ENCODE results near the gene GJC2.
"Not testable (repeated sequence)": the region's sequence is repeated elsewhere in the genome, so short reads cannot be mapped to it uniquely, and the experiment has no call there.

The GJC2 gene

GRCh38 chr1:228109073-228109961, 40.4 kb upstream of the GJC2 start, which contains the start of gene MRPL55:
Gene MRPL55 (minus strand): TSS chr1:228109299. CDS start chr1:228108260, 1,039 bp downstream.
- peaks cover 29% of the 10 kb centered on the region for H3K4me1 Mint-ChIP-seq
- H3K36me3 Mint-ChIP-seq: no peaks in the 10 kb centered on the region
- H3K4me3 Mint-ChIP-seq: peak within 1 kb of the TSS; percentile 93
- H3K27ac Mint-ChIP-seq: peak within 1 kb of the TSS; percentile 94
- no peaks in the 10 kb centered on the region for H3K27me3 Mint-ChIP-seq
- H3K9me3 Mint-ChIP-seq: no peaks in the 10 kb centered on the region

GRCh38 chr1:228109962-228110488, 39.7 kb upstream of the GJC2 start:
- Mint-ChIP-seq H3K27me3 (no peaks in the 10 kb centered on the region), H3K9me3 (no peaks in the 10 kb centered on the region), H3K27ac (peak overlapping the region; percentile 94), H3K4me1 (peaks cover 25% of the 10 kb centered on the region), H3K4me3 (peak overlapping the region; percentile 93), H3K36me3 (no peaks in the 10 kb centered on the region)

DNA sequence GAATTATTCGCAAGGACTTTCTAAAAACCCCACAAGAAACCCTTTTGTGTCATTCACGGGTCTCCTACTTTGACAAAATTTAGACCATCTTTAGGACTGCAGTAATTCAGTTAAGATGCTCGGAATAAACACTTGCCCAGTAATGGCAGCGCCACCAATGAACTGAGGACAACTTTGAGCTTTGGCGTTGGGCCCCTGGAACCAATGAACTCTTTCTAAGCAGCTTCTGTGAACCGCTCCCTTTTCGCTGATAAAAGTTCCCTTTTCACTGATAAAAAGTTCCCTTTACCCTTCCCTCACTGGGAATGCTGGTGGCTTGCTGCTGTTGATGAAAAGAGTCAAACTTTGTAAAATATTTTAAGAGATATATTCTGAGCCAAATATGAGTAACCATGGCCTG, 39.2 kb upstream of the GJC2 start:
- Mint-ChIP-seq H3K36me3 (no peaks in the 10 kb centered on the region), H3K9me3 (no peaks in the 10 kb centered on the region), H3K27me3 (no peaks in the 10 kb centered on the region), H3K27ac (no peak overlapping the region), H3K4me3 (no peak overlapping the region), H3K4me1 (peaks cover 25% of the 10 kb centered on the region)

DNA sequence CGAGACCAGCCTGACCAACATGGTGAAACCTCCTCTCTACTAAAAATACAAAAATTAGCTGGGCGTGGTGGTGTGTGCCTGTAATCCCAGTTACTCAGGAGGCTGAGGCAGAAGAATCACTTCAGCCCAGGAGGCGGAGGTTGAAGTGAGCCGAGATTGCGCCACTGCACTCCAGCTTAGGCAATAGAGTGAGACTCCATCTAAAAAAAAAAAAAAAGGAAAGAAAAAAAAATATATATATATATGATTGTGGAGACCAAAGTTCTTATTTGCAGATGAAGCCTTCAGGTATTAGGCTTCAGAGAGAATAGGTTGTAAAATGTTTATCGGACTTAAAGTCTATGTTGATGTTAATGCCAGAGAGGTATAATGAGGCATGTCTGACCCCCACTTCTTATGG, 38.4 kb upstream of the GJC2 start:
- peaks cover 25% of the 10 kb centered on the region for H3K4me1 Mint-ChIP-seq
- H3K27ac Mint-ChIP-seq, H3K27me3 Mint-ChIP-seq, H3K4me3 Mint-ChIP-seq, H3K36me3 Mint-ChIP-seq, H3K9me3 Mint-ChIP-seq: not testable (repeated sequence)

DNA sequence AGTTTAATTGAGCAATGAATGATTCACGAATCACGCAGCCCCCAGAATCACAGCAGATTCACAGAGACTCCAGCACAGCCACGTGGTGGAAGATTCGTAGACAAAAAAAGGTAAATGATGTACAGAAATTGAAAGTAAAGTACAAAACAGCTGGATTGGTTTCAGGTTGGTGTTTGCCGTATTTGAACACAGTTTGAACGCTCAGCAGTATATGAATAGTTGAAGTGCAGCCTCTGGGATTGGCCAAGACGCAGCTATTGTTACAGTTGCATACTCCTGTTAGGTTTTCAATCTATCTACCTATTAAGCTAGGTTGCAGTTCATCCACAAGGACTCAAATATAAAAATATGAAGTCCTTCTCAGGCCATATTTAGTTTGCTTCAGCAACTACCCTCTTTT, 37.6 kb upstream of the GJC2 start:
- no peaks in the 10 kb centered on the region for H3K36me3 Mint-ChIP-seq
- no peaks in the 10 kb centered on the region for H3K27me3 Mint-ChIP-seq
- H3K4me1 Mint-ChIP-seq: peaks cover 25% of the 10 kb centered on the region
- no peaks in the 10 kb centered on the region for H3K9me3 Mint-ChIP-seq
- no peak overlapping the region for H3K4me3 Mint-ChIP-seq
- H3K27ac Mint-ChIP-seq: no peak overlapping the region

GRCh38 chr1:228112617-228113016, 37.1 kb upstream of the GJC2 start:
- H3K9me3 Mint-ChIP-seq: no peaks in the 10 kb centered on the region
- no peak overlapping the region for H3K4me3 Mint-ChIP-seq
- H3K4me1 Mint-ChIP-seq: peaks cover 22% of the 10 kb centered on the region
- H3K36me3 Mint-ChIP-seq: no peaks in the 10 kb centered on the region
- no peak overlapping the region for H3K27ac Mint-ChIP-seq
- no peaks in the 10 kb centered on the region for H3K27me3 Mint-ChIP-seq

- Mint-ChIP-seq H3K4me3 (no peak overlapping the region), H3K9me3 (no peaks in the 10 kb centered on the region), H3K4me1 (peaks cover 5% of the 10 kb centered on the region), H3K36me3 (no peaks in the 10 kb centered on the region), H3K27ac (no peak overlapping the region), H3K27me3 (no peaks in the 10 kb centered on the region)
These were observed 34.9 kb upstream of the GJC2 start for GRCh38 chr1:228114827-228115226.

DNA sequence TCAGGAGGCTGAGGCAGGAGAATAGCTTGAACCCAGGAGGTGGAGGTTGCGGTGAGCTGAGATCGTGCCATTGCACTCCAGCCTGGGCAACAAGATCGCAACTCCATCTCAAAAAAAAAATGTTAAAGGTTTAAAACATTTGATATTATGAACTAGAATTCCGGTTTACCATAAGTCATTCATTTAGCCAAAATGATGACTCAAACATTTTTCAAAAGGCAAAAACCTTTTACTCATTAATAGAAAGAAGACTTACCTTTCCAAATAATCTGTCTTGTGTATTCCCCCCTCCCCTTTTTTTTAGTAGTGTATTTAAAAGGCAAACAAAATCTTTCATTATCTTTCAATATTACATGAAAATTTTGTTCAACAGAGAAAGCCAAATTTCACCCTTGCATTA, 32.4 kb upstream of the GJC2 start:
- H3K9me3 Mint-ChIP-seq: no peaks in the 10 kb centered on the region
- H3K4me3 Mint-ChIP-seq: no peak overlapping the region
- peaks cover 4% of the 10 kb centered on the region for H3K4me1 Mint-ChIP-seq
- H3K36me3 Mint-ChIP-seq: no peaks in the 10 kb centered on the region
- H3K27me3 Mint-ChIP-seq: no peaks in the 10 kb centered on the region
- no peak overlapping the region for H3K27ac Mint-ChIP-seq

DNA sequence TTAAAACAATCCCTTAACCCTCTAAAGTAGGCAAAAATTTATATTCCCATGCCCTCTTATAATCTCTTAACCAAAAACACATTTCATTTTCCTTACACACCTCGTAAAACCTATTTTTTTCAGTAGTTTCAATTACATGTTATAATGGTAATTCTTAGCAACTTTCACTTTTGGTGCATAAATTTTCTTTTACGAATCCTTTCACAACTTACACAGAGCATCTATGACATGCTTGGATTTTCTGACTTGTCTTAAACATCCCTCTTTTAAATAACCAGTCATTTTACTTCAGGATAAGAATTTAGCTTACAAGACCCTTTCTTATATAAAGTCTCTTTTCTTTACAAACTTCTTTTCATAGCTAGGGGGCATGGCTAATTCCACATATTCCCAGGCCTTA, 31.7 kb upstream of the GJC2 start:
- no peaks in the 10 kb centered on the region for H3K27me3 Mint-ChIP-seq

GRCh38 chr1:228120351-228120750, 29.4 kb upstream of the GJC2 start:
- Mint-ChIP-seq H3K4me1 (peaks cover 4% of the 10 kb centered on the region), H3K27ac (no peak overlapping the region), H3K4me3 (no peak overlapping the region), H3K36me3 (no peaks in the 10 kb centered on the region), H3K27me3 (no peaks in the 10 kb centered on the region), H3K9me3 (no peaks in the 10 kb centered on the region)

More for the DNA sequence above, 31.7 kb upstream of the GJC2 start:
- Mint-ChIP-seq H3K4me3 (no peak overlapping the region), H3K4me1 (peaks cover 4% of the 10 kb centered on the region), H3K9me3 (no peaks in the 10 kb centered on the region), H3K36me3 (no peaks in the 10 kb centered on the region), H3K27ac (no peak overlapping the region)

DNA sequence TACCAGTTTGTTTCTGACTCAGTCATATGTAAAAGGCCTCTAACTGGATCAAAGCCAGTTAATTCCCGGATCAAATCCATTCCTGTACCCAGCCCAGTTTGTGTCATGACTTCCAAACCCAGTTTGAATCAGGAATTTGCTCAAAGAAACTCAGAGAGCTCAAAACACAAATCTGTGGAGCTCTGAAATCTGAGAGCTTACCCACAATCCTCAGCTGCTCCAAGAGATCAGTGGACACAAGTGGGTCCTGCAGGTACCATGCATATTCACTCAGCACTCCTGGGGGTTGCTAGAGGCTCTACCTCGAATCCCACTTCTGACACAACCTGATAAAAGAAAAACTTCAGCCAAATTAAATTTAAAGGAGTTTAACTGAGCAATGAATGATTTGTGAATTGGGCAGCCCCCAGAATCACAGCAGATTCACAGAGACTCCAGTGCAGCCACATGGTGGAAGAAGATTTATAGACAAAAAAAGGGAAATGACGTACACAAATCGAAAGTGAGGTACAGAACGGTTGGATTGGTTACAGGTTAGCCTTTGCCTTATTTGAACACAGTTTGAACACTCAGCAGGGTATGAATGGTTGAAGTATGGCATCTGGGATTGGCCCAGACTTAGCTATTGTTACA, 28.8 kb upstream of the GJC2 start:
- Mint-ChIP-seq H3K27me3 (no peaks in the 10 kb centered on the region), H3K4me1 (peaks cover 4% of the 10 kb centered on the region), H3K27ac (no peak overlapping the region), H3K9me3 (no peaks in the 10 kb centered on the region), H3K4me3 (peak overlapping the region; percentile 40), H3K36me3 (no peaks in the 10 kb centered on the region)

DNA sequence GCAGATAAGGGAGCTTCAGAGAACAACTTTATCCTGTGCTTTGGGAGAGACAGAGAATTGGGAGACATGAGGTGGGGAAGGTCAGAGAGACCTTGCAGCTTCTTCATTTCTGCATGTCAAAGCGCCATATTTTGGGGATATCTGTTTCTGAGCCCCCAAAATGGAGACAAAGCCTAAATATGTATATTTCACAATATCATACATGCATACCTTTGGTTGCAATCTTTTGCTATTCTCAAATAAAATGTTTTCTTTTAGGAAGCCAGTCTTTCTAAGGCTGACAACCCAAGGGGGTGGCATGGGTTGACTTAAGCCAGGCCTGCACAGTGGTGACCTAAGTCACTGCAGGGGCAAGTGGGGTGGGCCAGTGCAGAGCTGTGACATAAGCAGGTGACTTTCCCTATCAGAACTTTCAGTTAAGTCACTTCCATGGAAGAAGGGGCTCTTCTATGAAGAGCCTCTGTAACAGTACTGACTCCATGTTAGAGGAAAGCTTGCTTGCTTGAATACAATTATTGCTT, 26.7 kb upstream of the GJC2 start:
- Mint-ChIP-seq H3K4me1 (peaks cover 4% of the 10 kb centered on the region), H3K27ac (no peak overlapping the region), H3K27me3 (no peaks in the 10 kb centered on the region), H3K9me3 (no peaks in the 10 kb centered on the region), H3K4me3 (no peak overlapping the region), H3K36me3 (no peaks in the 10 kb centered on the region)

- no peaks in the 10 kb centered on the region for H3K36me3 Mint-ChIP-seq
- no peak overlapping the region for H3K27ac Mint-ChIP-seq
- H3K4me3 Mint-ChIP-seq: no peak overlapping the region
- H3K4me1 Mint-ChIP-seq: peaks cover 4% of the 10 kb centered on the region
- no peaks in the 10 kb centered on the region for H3K27me3 Mint-ChIP-seq
- H3K9me3 Mint-ChIP-seq: no peaks in the 10 kb centered on the region
These were observed 26.2 kb upstream of the GJC2 start for GRCh38 chr1:228123505-228123904.

DNA sequence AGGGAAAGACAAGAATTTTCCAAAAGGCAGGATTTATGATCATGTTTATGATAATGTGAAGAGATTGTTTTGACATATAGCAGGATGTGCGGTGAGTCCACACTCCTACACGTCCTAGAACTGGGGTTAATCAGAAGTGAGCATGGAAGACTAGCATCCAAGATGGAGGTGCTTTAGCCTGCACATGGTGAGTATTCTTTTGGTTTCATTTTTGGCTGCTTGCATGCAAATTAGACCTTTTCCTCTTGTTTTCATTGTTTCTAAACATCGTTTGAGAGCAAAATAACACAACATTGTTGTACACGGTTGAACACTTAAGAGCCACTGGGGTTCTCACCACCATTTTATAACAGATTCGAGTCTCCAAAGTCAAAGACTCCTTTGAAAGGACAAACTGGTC, 24.5 kb upstream of the GJC2 start:
- H3K4me3 Mint-ChIP-seq: no peak overlapping the region
- peaks cover 4% of the 10 kb centered on the region for H3K4me1 Mint-ChIP-seq
- no peaks in the 10 kb centered on the region for H3K36me3 Mint-ChIP-seq
- H3K27me3 Mint-ChIP-seq: no peaks in the 10 kb centered on the region
- no peaks in the 10 kb centered on the region for H3K9me3 Mint-ChIP-seq
- H3K27ac Mint-ChIP-seq: no peak overlapping the region

GRCh38 chr1:228131766-228132165, 18.0 kb upstream of the GJC2 start:
- no peak overlapping the region for H3K4me3 Mint-ChIP-seq
- peaks cover 2% of the 10 kb centered on the region for H3K27me3 Mint-ChIP-seq
- peaks cover 4% of the 10 kb centered on the region for H3K4me1 Mint-ChIP-seq
- no peaks in the 10 kb centered on the region for H3K9me3 Mint-ChIP-seq
- no peaks in the 10 kb centered on the region for H3K36me3 Mint-ChIP-seq
- no peak overlapping the region for H3K27ac Mint-ChIP-seq

- Mint-ChIP-seq H3K36me3 (no peaks in the 10 kb centered on the region), H3K9me3 (no peaks in the 10 kb centered on the region), H3K4me3 (no peak overlapping the region), H3K27me3 (peaks cover 2% of the 10 kb centered on the region), H3K27ac (no peak overlapping the region), H3K4me1 (peaks cover 5% of the 10 kb centered on the region)
These were observed 15.1 kb upstream of the GJC2 start for GRCh38 chr1:228134591-228134990.
